HG03097 (cell line): ENCODE measurements around the gene SCNN1B.
"Not testable (repeated sequence)": the region's sequence is repeated elsewhere in the genome, so short reads cannot be mapped to it uniquely, and the experiment has no call there.

Experiments used
- ATAC-seq: cut with Tn5 transposase; IDR thresholded peaks from one replicate; pipeline ENCODE4 v1.9.1; 2021; ENCODE audit not compliant: unreplicated experiment, low FRiP score

The SCNN1B gene

DNA sequence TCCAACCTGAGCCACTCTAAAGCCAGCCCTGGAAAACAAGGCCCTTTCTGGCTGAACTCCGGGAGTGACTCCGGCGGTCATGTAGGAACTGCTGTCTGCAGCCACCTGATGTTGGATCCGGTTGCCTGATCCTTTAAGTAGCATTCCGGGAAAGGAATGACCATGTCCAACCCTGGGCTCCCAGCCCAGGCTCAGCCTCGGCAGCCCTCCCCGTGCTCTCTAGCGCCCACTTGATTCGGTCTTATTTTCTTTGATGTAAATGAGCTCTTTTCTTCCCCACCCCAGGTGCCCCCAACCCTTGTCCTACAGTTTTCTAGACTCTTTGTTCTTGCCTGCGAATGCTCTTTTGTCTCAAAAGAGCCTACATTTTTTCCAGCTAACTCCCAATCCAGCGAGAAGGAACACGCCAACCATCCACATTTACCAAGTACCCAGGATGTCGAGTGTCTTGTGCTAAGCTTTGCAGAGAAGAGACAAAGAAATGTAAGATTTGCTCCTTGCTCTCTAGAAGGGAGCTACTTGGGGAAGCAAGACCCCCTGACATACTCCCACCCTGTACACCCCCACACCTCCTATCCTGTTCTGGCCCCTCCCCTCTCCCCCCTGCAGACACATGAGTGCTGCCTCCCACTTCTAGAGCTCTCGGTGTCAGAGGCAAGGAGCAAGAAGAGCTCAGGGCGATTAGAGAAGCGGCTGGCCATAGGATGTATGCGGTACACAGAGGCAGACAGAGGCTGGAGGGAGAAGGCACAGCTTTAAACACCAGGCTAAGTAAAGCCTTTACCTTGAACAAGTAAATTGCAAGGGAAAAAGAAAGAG is 97.1 kb downstream of the SCNN1B start:
- ATAC-seq = no peak

DNA sequence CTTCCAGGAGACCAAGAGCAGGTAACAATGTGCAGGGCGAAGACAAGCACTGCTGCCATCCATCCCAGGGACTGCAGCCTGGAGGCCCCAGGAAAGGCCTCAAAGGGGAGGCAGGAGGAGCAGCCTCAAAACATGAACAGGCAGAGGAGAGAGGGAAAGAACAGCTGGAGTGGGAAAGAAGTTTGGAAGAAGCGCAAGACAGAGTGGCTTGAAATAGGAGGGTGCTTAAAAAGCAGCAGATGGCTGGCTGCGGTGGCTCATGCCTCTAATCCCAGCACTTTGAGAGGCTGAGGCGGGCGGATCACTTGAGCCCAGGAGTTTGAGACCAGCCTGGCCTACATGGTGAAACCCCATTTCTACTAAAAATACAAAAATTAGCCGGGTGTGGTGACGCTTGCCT is 98.3 kb downstream of the SCNN1B start:
- ATAC-seq = not testable (repeated sequence)

DNA sequence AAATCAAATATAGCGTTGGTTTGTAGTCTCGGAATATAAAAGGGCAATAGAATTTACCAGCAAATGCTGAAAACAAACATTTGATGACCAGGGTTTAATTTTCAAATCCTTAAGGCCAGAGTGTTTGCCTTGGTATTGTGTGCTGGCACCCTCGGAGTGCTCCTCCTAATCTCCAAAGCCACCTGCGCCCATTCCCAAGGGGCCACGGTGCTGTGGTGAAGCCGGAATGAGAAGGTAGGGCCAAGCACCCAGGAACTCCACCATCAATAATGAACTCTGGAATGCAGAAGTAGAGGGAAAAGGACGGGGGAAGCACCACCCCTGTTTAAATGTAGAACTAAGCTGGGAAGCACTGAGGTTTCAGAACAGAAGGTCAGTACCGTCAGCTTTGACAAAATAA is 99.0 kb downstream of the SCNN1B start:
- no peak for ATAC-seq

DNA sequence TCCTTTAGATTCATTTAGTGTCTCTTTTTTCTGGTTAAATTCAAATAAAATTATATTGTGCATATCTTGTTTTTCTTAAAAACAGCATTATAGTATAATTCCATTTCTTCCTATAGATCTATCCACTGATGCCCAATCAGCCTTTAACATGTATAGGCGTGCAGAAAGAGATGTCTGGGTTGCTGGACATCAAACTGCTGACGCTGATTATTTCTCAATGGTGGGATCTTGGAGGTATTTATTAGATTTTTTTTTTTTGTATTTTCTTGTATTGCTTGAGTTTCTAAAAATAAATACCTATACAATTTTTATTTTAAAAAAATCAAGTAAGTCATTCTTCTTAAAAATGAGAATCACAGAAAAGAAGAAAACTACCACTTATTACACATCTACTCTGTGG is 100.0 kb downstream of the SCNN1B start:
- no peak for ATAC-seq

DNA sequence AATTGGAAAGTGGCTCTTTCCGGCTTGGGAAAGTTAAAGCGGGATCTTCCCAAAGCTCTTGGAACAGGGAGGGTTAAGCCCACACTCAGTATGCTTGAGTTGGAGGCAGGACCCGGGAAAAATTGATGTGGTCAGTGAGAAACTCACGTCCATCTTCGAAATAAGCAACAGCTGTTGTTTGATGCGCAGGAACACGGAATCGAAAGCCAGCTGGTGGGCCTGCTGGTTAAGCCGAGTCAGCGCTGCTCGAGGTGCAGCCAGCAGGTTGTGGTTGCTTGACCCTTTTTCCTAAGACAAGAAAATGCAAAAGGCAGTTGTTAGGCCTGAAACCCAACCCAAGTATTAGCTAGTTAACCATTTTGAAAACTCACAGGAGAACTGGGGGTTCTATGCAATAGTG is 101.4 kb downstream of the SCNN1B start:
- no peak for ATAC-seq

DNA sequence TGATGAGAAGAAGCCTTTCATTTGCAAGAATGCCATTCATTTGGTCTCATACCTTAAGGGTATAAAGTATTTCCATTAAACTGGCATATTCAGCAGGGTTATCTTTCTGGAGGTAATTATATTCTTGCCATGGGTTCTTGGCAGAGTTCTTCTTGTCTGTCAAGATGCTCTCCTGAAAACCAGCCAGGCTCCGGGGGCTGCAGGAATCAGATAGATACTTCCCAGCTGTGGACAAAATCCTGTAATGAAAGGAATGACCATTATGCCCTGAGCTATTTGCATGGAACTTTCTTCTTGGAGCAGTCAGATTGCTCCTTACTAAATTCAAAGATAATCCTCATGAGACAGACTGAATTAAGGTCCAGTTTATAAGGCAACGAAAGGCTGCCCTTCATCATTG is 103.9 kb downstream of the SCNN1B start:
- no peak for ATAC-seq

DNA sequence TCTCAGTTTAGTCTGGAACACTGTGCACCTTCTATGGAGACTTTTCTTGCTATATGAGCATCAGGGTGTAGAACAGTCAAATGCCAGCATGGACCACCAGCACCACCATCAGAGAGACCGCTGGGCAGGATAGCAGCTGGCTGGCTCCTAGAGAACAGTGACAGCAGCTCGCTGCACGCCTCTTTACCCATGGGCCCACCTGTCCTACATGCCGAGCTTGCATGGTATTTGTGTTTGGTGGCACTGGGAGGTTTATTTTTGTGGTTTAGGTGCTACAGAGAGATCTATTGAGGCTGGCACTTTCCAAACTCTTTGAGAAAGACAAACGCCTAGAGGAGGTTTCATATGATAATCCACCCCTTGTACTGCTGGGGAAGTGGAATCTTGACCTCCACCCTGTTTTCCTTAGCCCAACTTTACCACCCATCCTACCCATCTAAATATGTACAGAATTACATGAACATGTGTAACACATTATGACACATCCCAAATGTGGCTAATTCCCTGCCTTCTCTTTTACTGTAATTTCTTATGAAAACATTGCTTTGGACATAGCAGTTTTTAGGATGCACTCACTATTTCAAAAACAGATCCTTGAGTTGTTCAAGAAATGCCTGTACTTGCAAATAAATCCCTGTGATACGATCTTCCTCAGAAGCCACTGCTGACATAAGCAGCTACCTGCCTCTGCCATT is 104.6 kb downstream of the SCNN1B start:
- no peak for ATAC-seq

DNA sequence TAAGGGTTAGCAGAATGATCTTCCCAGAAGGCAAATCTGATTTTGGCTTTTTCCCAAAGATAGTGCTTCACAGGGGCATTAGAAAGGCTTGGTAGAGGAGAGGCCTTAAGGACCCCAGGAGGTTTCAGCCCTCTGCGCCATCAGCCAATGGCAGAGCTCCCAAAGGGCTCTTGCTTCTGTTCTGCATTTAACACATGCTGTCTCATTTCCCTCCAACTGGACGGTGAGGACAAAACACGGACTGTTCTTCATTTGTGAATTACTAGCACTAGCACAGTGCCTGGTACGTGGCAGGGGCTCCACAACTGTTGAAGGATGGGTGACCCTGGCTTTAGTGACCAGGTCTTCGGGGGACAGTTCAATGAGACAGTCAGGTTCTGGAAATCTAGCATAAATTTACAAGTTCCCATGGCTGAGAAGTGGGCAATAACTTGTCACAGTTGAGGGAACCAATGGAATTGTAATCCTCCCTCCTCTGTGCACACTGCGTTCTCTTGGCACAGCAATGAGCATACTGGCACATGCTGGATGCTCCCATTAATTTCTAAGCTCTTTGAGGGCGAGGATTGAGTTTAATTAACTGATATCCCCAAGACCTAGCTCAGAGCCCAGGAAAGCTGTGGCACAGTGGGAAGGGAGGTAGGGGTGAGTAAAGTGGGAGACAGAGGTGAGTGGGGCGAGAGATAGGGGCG is 105.5 kb downstream of the SCNN1B start:
- no peak for ATAC-seq

DNA sequence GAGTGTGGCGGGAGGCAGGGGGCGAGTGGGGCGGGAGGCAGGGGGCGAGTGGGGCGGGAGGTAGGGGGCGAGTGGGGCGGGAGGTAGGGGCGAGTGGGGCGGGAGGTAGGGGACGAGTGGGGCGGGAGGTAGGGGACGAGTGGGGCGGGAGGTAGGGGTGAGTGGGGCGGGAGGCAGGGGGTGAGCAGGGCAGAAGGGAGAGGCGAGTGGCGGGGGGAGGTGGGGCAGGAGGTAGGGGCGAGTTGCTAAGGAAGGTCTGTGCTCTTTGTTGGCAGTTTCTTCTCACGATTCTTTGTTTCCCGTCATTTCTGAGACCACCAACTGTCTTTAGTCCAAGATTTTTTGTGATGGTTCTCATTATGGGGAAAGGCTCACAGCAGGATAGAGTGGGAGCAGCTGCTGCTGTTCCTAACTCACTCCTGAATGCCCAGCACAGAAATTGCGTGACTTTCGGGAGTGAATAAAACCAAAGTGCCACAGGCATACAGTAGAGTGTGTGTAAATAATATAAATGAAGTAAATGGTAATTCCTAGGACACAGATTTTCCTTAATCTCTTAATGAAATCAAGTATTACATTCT is 106.2 kb downstream of the SCNN1B start:
- no peak for ATAC-seq

DNA sequence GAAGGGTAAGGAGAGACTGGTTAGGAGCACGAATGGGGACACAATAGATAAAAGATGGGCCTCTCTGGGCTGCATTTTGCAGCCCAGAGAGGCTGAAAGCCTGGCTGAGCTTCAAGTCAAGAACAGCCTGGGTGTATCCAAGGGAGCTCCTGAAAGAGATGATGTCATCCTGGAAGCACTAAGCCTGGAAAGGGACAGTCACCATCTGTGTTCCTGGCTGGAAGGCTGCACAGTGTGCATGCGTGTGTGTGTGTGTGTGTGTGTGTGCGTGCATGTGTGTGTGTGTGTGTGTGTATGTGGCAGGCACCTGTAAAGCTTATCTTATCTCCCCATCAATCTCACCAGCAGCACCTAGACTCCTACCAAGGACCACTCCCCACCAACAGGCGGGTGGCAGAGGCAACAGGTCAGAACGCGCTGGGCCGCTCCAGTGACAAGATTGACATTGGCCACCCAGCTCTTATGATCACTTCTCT is 106.8 kb downstream of the SCNN1B start:
- ATAC-seq = no peak

DNA sequence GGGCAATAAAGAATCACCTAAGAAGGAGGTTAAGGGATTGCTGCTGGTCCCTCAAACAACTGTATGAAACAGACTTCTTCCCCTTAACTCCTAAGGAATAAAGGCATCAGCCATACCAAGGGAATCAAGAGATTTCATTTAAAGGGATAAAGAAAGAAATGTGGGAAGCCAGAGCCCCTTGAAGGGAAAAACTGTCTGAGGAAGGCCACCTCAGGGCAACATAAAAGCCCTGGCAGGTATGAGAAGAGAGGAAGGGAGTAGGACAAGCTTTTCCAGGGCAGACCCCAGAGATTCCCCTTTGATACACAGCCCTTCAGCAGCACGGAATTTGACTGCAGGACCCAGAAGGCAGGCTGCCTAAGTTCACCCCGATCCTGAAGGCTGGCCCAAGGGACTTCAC is 107.4 kb downstream of the SCNN1B start:
- no peak for ATAC-seq

DNA sequence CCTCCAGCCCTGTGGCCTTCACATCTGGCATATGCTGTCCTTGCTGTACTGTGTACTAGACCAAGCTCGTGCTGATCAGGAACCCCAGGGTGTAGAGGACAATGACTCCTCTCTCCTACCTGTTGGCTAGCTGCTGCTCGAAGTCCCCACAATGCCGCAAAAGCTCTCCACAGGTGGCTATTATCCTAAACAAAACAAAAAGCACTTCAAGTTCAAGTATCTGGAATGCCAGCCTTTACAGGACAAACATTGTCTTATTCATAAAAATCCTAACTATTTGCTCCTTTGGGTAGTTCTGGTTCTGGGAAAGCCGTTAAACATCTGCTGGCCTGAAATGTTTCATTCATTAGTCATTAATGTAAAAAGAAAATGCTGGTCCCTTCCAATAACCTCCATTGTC is 108.1 kb downstream of the SCNN1B start:
- no peak for ATAC-seq

DNA sequence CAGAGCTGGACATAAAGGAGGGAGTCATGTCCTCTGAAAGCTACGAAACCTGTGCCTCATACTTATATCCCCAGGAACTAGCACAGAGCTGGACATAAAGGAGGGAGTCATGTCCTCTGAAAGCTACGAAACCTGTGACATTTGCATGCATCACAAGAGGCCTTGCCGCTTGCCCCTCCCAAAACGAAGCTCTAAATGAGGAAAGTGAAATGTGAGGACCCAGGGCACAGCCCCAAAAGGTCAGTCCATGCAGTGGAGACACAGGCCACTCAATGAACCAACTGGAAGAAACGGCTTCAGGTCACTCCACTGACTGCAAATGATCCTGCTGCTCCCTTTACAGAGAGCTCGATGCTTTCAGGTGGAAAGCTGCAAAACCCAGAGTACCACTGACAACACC is 112.6 kb downstream of the SCNN1B start:
- ATAC-seq = no peak

DNA sequence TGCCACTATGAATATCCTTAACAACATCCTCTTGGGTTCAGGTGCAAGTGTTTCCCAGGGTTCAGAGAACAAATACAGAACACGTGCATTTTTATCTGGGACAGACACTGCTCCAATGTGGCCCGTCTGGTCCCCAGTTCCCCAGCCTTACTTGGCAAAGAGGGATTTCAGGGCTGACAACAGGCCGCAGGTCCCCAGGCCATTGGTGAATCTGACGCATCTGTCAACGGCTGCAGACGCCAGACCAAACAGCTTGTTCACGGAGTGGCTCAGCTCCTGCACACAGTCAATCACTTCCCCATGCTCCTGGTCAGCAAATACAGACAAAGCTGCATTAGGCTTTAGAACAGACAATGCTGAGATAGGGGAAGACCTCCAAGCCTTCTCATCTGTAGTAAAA is 114.7 kb downstream of the SCNN1B start:
- no peak for ATAC-seq

DNA sequence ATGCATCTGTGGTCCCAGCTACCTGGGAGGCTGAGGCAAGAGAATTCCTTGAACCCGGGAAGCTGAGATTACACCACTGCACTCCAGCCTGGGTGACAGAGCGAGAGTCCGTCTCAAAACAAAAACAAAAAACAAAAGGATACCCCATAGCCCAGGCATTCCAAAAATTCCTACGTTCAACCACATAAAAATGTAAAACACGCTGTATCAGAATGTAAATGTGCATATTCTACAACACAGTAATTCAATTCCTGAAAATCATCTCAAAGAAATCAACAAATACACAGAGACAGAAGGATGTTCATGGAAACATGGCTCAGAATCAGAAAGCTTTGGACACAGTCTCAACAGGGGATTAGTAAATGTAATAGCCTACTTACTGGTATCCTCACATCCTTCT is 117.9 kb downstream of the SCNN1B start:
- no peak for ATAC-seq

DNA sequence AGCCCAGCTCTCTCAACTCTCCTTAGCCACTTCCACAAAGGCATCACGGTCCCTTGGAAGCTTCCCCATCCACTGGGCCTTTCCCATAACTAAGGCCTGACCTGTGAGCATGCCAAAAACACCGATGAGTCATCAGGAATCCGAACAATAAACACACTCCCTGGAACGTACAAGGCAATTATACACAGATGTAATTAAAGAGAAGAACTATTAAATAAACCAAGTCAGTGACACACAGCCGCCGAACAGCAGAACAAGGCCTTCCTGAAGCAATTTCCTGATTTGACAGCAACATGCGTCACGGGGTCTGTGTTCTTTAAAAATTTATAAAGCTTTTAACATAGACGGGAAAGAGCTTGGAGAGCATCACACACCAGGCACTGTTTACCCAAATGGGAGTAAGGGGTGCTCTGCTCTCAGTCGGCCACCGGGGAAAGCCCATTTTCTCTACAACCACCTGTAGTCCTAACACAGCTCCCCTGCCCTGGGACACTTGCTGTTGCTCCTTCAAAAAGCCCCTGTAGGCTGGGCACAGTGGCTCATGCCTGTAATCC is 121.5 kb downstream of the SCNN1B start:
- no peak for ATAC-seq

DNA sequence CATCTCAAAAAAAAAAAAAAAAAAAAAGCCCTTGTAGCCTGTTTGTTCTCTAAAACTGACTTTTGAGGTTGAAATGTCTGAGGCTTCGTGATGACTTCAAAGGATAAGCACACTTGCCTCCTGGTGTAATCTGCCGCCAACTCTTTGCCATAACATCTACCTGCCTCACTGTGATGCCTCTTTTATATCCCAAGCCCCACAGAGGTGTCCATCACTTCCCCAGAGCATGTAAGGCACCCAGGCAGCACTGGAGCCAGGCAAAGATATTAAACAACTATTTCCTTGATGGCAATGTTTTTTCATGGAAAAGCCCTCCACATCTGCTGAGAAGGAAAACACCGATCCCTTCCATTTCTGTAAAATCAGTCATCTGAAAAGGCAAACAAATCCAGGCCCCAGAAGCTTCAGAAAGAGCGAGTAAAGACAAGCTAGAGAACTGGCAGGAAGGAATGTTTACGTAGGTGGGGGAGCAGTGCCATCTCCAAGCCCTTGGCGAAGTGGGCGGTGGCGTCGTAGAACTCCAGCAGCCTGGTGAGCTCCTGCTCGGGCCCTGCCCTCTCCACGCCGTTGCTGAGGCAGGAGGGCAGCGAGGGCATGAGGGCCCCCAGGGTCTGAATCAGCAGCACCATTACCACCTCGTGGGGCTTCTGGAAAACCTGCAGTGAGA is 122.3 kb downstream of the SCNN1B start:
- no peak for ATAC-seq

DNA sequence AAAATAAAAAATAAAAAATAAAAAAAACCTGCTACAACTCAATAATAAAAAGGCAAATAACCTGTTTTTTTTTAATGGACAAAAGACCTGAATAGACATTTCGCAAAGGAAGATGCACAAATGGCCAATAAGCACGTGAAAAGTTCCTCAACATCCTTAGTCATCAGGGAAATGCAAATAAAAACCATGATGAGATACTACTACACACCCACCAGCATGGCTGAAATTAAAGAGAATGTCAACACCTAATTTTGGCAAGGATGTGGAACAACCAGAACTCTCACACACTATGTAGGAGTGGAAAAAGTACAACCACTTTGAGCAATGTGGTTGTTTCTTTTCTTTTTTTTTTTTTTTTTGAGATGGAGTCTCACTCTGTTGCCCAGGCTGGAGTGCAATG is 126.2 kb downstream of the SCNN1B start:
- ATAC-seq = no peak
